AG08395 (cell line): ENCODE measurements around the gene PIGQ.

Experiments used
- DNase-seq: peaks from one replicate; pipeline ENCODE4 v3.0.0; 2012; ENCODE audit warnings: mixed read lengths, low spot score

Gene PIGQ

DNA sequence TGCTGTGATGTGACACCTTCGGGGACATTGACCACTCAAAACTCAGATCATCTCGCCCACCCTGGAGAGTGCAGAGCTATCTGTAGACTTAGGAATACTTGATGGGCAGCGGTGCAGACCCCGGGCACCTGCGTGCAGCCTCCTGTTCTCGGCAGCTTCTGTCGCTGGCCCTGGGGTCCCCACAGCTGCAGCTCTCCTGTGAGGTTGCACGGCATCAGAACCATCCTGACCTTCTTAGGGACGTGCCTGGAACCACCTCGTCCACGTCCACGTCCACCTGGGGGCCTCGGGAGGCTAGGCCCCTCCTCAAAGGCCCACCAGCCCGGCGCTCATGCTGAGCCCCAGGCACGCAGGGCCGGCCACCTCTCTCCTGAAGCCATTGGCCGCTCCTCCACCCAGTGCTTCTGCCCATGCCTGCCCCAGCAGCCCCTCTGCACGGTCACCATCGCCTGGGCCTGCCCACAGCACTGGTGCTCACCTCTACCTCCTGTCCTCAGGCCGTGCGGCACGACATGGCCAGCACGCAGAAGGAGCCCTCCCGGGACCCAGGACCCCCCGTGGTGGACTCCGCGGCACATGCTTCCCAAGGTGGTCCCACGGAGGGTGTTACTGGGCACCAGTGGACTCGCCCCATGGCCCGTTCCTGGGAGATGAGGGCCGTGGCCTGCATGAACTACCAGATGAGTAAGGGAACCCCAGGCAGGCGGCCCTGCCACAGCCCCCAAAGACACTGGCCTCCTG is 58.7 kb downstream of the PIGQ start:
- DNase-seq: no peak

DNA sequence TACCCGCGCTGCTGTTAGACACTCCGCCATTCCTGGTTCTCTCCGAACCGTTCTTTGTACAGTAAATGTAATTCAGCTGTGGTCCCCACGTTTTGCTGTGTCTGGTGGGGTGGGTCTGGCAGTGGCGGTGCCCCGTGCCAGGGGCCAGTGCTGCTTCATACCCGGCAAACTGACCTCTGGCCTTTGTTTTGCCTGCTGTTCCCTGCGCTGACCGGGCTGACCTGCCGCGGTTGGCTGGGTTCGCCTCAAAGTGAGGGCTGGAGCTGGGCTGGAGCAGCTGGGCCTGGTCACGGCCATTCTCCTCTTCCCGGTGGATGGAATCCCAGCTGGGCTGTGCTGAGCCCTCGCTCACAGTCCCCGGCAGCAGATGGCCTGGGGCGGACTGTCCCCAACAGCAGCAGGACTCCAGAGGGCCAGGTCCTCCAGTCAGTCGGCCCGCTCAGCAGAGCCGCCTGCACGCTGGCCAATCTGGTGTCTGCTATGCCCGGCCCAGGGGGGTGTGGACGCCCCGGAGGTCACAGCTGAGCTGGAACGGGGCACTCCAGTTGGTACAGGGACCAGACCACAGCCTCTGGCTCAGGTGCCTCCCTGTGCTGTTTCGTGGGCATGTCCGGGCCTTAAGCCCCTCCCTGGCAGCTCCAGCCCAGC is 59.5 kb downstream of the PIGQ start:
- DNase-seq: no peak

DNA sequence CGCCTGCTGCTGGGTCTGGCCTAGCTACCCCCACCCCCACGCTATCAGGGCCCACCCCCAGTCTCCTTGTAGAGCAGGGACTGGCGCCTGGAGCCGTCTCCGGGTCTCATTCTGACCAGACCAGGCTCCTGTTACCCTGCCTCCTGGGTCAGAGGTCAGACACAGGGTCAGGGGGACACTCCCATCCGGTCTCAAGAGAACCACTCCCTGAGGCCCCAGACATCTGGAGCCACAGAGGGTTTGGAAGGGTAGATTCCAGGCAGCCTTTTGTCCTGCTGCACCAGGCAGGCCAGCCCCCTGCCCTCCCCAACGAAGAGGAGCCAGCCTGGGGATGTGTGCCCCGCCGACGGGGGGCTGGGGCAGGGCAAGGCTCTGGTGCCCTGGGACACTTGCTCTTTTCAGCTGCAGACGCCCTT is 60.1 kb downstream of the PIGQ start:
- no peak for DNase-seq

DNA sequence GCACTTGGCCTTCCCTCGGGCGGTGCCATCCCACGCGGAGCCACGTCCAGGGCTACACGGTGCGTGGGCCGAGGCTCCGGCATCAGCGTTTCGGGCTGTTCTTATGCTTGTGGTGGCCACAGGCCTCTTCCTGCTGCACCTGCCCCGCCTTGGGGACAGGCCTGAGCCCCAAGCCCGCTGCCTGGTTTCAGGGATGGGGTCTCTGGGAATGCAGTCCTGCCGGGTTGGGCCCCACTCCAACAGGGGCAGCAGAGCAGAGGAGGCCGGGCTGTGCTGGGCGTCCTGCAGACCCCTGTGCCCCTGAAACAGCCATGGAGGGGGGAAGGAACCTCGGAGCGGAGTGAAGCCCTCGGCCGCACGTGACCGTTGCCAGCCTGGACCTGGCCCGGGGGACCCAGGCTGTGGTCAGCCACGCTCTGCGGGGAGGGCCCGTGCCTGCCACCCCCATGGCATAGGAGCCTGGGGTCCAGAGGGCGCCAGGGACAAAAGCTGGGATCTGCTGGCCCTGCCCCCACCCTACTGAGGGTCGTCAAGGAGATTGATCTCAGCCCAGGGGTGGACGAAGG is 60.6 kb downstream of the PIGQ start:
- no peak for DNase-seq

DNA sequence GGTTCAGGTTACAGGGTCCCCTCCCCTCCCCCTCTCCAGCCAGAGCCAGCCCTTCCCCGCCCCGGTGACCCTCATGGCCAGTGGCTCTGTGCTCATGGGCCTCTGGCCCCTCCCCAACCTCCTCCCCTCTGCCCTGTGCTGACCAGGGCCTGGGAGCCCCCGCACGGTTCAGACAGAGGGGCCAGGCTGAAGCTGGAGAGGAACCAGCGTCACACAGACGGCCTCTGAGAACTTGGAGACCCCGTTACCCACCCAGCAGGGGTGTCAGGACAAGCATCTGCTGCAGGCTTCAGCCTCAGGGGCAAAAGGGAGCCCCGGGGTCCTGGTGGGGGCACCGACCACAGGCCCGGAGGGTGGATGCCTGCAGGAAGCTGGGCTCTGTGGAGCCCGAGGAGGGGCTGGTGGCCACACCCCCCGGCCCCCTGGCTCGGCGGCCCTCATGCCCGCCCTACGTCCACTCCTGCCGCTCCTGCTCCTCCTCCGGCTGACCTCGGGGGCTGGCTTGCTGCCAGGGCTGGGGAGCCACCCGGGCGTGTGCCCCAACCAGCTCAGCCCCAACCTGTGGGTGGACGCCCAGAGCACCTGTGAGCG is 61.1 kb downstream of the PIGQ start, which contains the start of gene WFIKKN1:
Gene WFIKKN1, plus strand, starts transcription at position 171 of the 591 bp plus-strand sequence. Its CDS starts 269 bp downstream, at position 440.
- no peak for DNase-seq

DNA sequence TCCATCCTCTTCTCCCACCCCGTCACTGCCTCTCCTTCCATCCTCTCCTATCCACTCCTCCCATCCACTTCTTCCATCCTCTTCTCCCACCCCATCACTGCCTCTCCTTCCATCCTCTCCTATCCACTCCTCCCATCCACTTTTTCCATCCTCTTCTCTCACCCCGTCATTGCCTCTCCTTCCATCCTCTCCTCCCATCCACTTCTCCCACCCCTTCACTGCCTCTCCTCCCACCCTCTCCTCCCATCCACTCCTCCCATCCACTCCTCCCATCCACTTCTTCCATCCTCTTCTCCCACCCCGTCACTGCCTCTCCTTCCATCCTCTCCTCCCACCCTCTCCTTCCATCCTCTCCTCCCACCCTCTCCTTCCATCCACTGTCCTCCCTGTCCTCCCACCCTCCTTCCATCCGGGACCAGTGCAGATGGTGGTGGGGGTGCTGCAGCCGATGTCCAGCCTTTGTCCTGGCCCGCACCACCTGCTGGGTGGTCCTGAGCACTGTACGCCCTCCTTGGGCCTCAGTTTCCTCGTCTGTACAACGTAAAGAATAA is 62.1 kb downstream of the PIGQ start:
- DNase-seq: no peak

DNA sequence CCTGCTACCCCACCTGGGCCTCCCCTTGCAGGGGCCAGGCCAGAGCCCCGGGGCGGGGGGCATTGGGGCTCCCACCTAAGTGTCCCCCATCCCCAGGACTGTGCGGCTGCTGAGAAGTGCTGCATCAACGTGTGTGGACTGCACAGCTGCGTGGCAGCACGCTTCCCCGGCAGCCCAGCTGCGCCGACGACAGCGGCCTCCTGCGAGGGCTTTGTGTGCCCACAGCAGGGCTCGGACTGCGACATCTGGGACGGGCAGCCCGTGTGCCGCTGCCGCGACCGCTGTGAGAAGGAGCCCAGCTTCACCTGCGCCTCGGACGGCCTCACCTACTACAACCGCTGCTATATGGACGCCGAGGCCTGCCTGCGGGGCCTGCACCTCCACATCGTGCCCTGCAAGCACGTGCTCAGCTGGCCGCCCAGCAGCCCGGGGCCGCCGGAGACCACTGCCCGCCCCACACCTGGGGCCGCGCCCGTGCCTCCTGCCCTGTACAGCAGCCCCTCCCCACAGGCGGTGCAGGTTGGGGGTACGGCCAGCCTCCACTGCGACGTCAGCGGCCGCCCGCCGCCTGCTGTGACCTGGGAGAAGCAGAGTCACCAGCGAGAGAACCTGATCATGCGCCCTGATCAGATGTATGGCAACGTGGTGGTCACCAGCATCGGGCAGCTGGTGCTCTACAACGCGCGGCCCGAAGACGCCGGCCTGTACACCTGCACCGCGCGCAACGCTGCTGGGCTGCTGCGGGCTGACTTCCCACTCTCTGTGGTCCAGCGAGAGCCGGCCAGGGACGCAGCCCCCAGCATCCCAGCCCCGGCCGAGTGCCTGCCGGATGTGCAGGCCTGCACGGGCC is 62.9 kb downstream of the PIGQ start:
- no peak for DNase-seq

DNA sequence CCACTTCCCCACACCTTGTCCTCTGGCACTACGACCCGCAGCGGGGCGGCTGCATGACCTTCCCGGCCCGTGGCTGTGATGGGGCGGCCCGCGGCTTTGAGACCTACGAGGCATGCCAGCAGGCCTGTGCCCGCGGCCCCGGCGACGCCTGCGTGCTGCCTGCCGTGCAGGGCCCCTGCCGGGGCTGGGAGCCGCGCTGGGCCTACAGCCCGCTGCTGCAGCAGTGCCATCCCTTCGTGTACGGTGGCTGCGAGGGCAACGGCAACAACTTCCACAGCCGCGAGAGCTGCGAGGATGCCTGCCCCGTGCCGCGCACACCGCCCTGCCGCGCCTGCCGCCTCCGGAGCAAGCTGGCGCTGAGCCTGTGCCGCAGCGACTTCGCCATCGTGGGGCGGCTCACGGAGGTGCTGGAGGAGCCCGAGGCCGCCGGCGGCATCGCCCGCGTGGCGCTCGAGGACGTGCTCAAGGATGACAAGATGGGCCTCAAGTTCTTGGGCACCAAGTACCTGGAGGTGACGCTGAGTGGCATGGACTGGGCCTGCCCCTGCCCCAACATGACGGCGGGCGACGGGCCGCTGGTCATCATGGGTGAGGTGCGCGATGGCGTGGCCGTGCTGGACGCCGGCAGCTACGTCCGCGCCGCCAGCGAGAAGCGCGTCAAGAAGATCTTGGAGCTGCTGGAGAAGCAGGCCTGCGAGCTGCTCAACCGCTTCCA is 63.7 kb downstream of the PIGQ start:
- DNase-seq: no peak
